ENCODE results near the gene TARM1. TPM values are rescaled to one million over a fixed set of nuclear protein-coding genes. Genes with fewer than 3 reads are reported as not detected.
"Not testable (repeated sequence)": the region's sequence is repeated elsewhere in the genome, so short reads cannot be mapped to it uniquely, and the experiment has no call there.

Gene TARM1
- total RNA-seq, 2 experiments from 2014 or later, result not detected

DNA sequence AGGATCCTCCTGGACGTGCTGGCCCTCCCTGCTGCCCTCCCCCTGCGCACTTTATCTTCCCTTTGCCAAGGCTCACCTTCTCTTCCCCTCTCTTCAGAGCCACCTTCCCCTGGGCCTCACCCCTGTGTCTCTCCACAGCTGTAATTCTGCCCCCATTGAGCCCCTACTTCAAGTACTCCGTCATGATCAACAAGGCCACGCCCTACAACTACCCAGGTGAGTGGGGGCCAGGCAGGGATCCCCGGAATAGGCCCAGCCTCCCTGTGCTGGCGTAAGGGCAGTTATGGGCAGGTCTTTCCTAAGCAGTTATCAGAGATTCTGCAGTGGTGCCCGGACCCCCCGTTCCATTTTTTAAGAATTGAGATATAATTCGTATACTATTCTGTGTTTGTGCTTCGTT is 24.6 kb upstream of the TARM1 start:
- Mint-ChIP-seq H3K27me3 (no peaks in the 10 kb centered on the region), H3K27ac (no peak overlapping the region), H3K4me1 (ENCODE audit: low read depth) (peaks cover 21% of the 10 kb centered on the region), H3K4me3 (no peak overlapping the region), H3K36me3 (ENCODE audit: low read depth) (peaks cover 34% of the 10 kb centered on the region), H3K9me3 (no peaks in the 10 kb centered on the region)
- TF ChIP-seq, protein P1, sequence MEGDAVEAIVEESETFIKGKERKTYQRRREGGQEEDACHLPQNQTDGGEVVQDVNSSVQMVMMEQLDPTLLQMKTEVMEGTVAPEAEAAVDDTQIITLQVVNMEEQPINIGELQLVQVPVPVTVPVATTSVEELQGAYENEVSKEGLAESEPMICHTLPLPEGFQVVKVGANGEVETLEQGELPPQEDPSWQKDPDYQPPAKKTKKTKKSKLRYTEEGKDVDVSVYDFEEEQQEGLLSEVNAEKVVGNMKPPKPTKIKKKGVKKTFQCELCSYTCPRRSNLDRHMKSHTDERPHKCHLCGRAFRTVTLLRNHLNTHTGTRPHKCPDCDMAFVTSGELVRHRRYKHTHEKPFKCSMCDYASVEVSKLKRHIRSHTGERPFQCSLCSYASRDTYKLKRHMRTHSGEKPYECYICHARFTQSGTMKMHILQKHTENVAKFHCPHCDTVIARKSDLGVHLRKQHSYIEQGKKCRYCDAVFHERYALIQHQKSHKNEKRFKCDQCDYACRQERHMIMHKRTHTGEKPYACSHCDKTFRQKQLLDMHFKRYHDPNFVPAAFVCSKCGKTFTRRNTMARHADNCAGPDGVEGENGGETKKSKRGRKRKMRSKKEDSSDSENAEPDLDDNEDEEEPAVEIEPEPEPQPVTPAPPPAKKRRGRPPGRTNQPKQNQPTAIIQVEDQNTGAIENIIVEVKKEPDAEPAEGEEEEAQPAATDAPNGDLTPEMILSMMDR (IDR thresholded peaks at IDR 0.05), result no peak
- ATAC-seq (no peak), DNase-seq (no peak)
- intact Hi-C loops (cut with micrococcal nuclease), result no loop called here
- ChIA-PET CTCF (no interaction called here), POLR2A (interaction anchor here (4.6 kb wide), 1 partner anchor 9 kb away, joined by 42 read pairs; the partner anchor contains the start of genes PRPF31 and TFPT)

GRCh38 chr19:54104998-54105715 is 24.0 kb upstream of the TARM1 start:
- DNase-seq (no peak), ATAC-seq (no peak)
- CTCF ChIA-PET, result no interaction called here
- POLR2A ChIA-PET, result interaction anchor here (4.6 kb wide), 1 partner anchor 10 kb away, joined by 42 read pairs; the partner anchor contains the start of genes PRPF31 and TFPT
- H3K4me3 Mint-ChIP-seq, result no peak overlapping the region
- peak overlapping the region; percentile 32 for H3K27ac Mint-ChIP-seq
- peaks cover 29% of the 10 kb centered on the region for H3K36me3 Mint-ChIP-seq (ENCODE audit: low read depth)
- H3K27me3 Mint-ChIP-seq, result no peaks in the 10 kb centered on the region
- H3K9me3 Mint-ChIP-seq, result no peaks in the 10 kb centered on the region
- peaks cover 21% of the 10 kb centered on the region for H3K4me1 Mint-ChIP-seq (ENCODE audit: low read depth)
- TF ChIP-seq, protein P1 (IDR thresholded peaks at IDR 0.05), result no peak
- intact Hi-C loops (cut with micrococcal nuclease), result no loop called here

DNA sequence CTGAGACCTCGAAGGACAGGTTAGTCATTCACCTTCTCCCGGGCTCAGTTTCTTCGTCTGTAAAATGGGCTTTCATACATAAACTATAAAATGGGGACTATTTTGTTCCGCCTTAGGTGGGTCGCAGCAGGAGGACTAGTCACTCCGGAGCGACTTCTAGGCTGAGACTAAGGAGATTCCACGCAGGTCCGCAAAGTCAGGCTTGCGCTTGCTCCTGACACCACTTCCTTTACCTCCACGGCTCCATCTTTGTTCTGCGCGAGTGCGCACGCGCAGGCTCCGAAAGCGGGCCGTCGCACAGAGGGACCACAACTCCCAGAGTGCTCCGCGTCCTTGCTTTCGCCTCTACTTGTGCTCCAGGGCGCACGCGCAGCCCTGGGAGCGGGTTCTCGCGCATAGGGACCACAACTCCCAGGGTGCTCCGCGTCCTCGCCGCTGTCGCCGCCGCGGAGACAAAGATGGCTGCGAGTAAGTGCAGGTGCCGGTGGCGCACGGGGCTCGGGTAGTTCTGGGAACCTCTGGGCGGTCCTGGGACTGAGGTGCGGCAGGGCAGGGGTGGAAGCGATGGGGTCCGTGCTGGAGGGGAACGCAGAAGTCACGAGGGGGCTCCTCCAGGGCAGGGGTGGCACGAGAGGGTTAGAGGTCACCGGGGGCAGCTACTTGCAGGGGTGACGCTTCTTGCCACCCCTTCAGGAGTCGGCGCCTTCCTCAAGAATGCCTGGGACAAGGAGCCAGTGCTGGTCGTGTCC is 21.4 kb upstream of the TARM1 start, which contains the start of gene NDUFA3:
NDUFA3 (plus strand) TSS at position 435 of the 749 bp plus-strand sequence; CDS start at position 459, 24 bp downstream.
- intact Hi-C loops (cut with micrococcal nuclease), result no loop called here
- TF ChIP-seq, protein P1 (IDR thresholded peaks at IDR 0.05), result no peak
- H3K9me3 Mint-ChIP-seq, result no peaks in the 10 kb centered on the region
- H3K4me3 Mint-ChIP-seq, result peak within 1 kb of the TSS; percentile 99
- DNase-seq (peak; percentile 98), ATAC-seq (peak; percentile 99)
- H3K36me3 Mint-ChIP-seq (ENCODE audit: low read depth), result peaks cover 20% of the 10 kb centered on the region
- H3K27ac Mint-ChIP-seq, result peak within 1 kb of the TSS; percentile 97
- peaks cover 21% of the 10 kb centered on the region for H3K4me1 Mint-ChIP-seq (ENCODE audit: low read depth)
- ChIA-PET CTCF (interaction anchor here (1.0 to 1.2 kb wide), 2 partner anchors 57 to 310 kb away, joined by 3 read pairs; partner anchors contain the start of gene LENG1), POLR2A (interaction anchor here (0.6 to 4.6 kb wide), 4 partner anchors 13 to 234 kb away, joined by 3 to 42 read pairs (median 3); partner anchors contain the start of genes PRPF31, RPS9 and TFPT)
- H3K27me3 Mint-ChIP-seq, result no peaks in the 10 kb centered on the region

DNA sequence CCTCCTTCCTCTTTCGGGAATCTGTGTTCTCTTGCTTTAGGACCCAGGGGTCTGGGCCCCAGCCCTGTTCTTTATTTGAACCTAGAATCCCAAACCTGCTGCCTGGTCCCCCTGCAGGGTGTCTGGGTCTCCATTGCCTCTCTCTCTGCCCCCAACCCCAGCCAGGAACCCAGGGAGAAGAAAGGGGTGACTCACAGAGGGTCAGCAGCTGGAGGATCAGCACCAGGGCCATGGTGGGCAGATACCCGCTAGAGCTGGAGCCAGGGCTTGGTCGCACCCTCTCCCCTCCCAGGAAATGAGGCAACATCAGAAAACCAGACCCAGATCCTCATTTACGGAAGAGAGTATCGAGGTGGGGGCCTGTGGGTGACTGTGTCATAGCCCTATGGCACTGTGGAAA is 19.4 kb upstream of the TARM1 start, which contains the start of gene OSCAR:
OSCAR (minus strand) TSS at position 243 of the 400 bp plus-strand sequence; CDS start at position 232, 11 bp downstream.
- TF ChIP-seq, protein P1 (IDR thresholded peaks at IDR 0.05), result no peak
- H3K9me3 Mint-ChIP-seq, result no peaks in the 10 kb centered on the region
- POLR2A ChIA-PET, result interaction anchor here (1.1 kb wide), 1 partner anchor 15 kb away, joined by 3 read pairs; the partner anchor contains the start of genes PRPF31 and TFPT
- H3K27ac Mint-ChIP-seq, result no peak within 1 kb of the TSS
- CTCF ChIA-PET, result no interaction called here
- peaks cover 22% of the 10 kb centered on the region for H3K4me1 Mint-ChIP-seq (ENCODE audit: low read depth)
- peak within 1 kb of the TSS; percentile 5 for H3K4me3 Mint-ChIP-seq
- intact Hi-C loops (cut with micrococcal nuclease), result no loop called here
- ATAC-seq, result no peak
- peaks cover 8% of the 10 kb centered on the region for H3K36me3 Mint-ChIP-seq (ENCODE audit: low read depth)
- no peak for DNase-seq
- peaks cover 6% of the 10 kb centered on the region for H3K27me3 Mint-ChIP-seq

- ATAC-seq, result not testable (repeated sequence)
Observed at GRCh38 chr19:54099903-54100255, 18.7 kb upstream of the TARM1 start.

More at GRCh38 chr19:54099903-54100255, 18.7 kb upstream of the TARM1 start:
- H3K4me1 Mint-ChIP-seq (ENCODE audit: low read depth), result peaks cover 17% of the 10 kb centered on the region
- H3K9me3 Mint-ChIP-seq; intact Hi-C loops (cut with micrococcal nuclease); H3K27me3 Mint-ChIP-seq; DNase-seq; H3K4me3 Mint-ChIP-seq; H3K27ac Mint-ChIP-seq; CTCF ChIA-PET; H3K36me3 Mint-ChIP-seq (ENCODE audit: low read depth): not testable (repeated sequence)
- POLR2A ChIA-PET, result interaction anchor here (0.6 to 1.1 kb wide), 2 partner anchors 15 to 16 kb away, joined by 3 read pairs; partner anchors contain the start of genes PRPF31 and TFPT

Measured in activated CD8-positive, alpha-beta T cell treated with anti-CD3 and anti-CD28 coated beads for 36 hours (primary cell).